ENCODE data around the gene SLMAP. TPM values are rescaled to one million over a fixed set of nuclear protein-coding genes. Genes with fewer than 3 reads are reported as not detected.

The SLMAP gene
- total and polyA plus RNA-seq, 2 of the 13 experiments (the other 11 are each of a cell fraction or from before 2014, with no cell fraction given): 24.0 to 48.3 TPM

DNA sequence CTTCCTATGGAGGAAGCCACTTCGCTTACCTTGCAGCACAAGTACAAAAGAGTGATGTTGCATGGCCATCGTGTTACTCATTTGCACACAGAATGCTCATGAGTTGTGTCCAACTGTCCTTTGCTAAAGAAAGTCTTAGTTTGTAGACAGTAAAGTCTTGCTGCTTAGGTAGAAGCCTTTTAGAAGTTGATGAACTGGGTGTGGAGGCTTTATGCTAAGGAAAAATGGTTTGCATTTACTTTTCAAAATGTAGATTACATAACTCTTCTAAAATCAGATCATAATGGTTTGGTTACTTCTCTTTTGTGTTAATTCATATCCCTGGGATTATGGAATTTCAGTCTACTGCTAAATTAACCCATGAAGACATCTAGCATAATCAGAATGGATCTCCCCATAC is 167.6 kb downstream of the SLMAP start:
- DNase-seq (ENCODE audit: low spot score) (no peak), ATAC-seq (no peak), FAIRE-seq (no peak)
- H3K9ac ChIP-seq (ENCODE audit: insufficient read depth, low read depth, low read length): no peak overlapping the region
- H3K9me3 ChIP-seq (ENCODE audit: low read length): no peaks in the 10 kb centered on the region
- H3K27ac ChIP-seq (ENCODE audit: extremely low read length, insufficient read depth, low read length): no peak overlapping the region
- H3K27me3 ChIP-seq (ENCODE audit: control insufficient read depth in 1 of 2, insufficient read depth in 2 of 2, low read length in 2 of 2): no peaks in the 10 kb centered on the region
- no peak overlapping the region for H3K4me2 ChIP-seq (ENCODE audit: low read depth, low read length)
- no peaks in the 10 kb centered on the region for H4K20me1 ChIP-seq (ENCODE audit: insufficient read depth, low read length)
- ChIA-PET CTCF (ENCODE audit: low intra/inter-chr PET ratio, low total read pairs) (no interaction called here), POLR2A (no interaction called here)
- H3K36me3 ChIP-seq (replicated peaks in 1 of 2; ENCODE audit: control insufficient read depth in 1 of 2, insufficient read depth in 2 of 2, low read length in 2 of 2): peaks cover 8 to 47% of the 10 kb centered on the region in 2 experiments
- intact Hi-C loops (cut with micrococcal nuclease; ENCODE audit: unreplicated experiment): no loop called here
- in situ Hi-C loops (cut with HindIII; ENCODE audit: extremely low pct_ligation_motif_present, low pct_unique_long_range_greater_than_20kb): no loop called here
- no peaks in the 10 kb centered on the region for H3K4me1 ChIP-seq (ENCODE audit: insufficient read depth, low read length)
- TF ChIP-seq ZSCAN29 (CRISPR knock-in tag; conservative IDR thresholded peaks at IDR 0.05): no peak
- TF ChIP-seq, protein P1, sequence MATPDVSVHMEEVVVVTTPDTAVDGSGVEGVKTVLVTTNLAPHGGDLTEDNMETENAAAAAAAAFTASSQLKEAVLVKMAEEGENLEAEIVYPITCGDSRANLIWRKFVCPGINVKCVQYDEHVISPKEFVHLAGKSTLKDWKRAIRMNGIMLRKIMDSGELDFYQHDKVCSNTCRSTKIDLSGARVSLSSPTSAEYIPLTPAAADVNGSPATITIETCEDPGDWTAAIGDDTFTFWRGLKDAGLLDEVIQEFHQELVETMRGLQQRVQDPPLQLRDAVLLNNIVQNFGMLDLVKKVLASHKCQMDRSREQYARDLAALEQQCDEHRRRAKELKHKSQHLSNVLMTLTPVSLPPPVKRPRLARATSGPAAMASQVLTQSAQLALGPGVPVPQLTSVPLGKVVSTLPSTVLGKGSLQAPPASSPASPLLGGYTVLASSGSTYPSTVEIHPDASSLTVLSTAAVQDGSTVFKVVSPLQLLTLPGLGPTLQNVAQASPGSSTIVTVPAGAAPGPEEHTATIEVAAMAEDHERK (CRISPR knock-in tag; IDR thresholded peaks at IDR 0.05; ENCODE audit: low read depth): no peak
- WGBS (ENCODE audit: low lambda C conversion rate): 94% methylated on average over 2 of the region's 2 CpGs
- H3K79me2 ChIP-seq (ENCODE audit: insufficient read depth, low read length): no peaks in the 10 kb centered on the region
- no TSS peak for BruUV-seq (replicated peaks)
- no peak overlapping the region for H3K4me3 ChIP-seq (replicated peaks in 1 of 3; ENCODE audit: insufficient read depth in 1 of 3, low read depth in 2 of 3, low read length in 3 of 3)
- no peak overlapping the region for H2AFZ ChIP-seq (ENCODE audit: low read length)

DNA sequence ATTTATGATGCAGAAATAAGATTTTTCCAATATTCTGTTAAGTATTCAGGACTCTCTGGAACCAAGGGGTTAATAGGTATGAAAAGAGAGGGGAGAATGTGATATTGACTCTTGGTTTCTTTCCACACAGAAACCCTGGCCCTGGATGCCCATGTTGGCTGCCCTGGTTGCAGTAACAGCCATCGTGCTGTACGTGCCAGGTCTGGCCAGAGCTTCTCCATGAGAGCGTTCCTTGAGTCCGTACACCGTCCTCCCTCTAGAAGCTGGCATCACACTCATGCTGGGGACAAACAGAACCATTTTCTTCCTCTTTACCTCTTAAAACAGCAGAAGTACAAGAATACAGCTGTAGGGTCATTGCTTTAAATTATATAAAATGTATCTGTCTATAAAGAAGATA is 171.1 kb downstream of the SLMAP start:
- no peak overlapping the region for H3K27ac ChIP-seq (ENCODE audit: extremely low read length, insufficient read depth, low read length)
- H3K9ac ChIP-seq (ENCODE audit: insufficient read depth, low read depth, low read length): no peak overlapping the region
- CTCF ChIA-PET (ENCODE audit: low intra/inter-chr PET ratio, low total read pairs): no interaction called here
- H3K4me3 ChIP-seq (replicated peaks in 1 of 3; ENCODE audit: insufficient read depth in 1 of 3, low read depth in 2 of 3, low read length in 3 of 3): no peak overlapping the region
- POLR2A ChIA-PET: no interaction called here
- DNase-seq (ENCODE audit: low spot score) (no peak), FAIRE-seq (no peak), ATAC-seq (no peak)
- in situ Hi-C loops (cut with HindIII; ENCODE audit: extremely low pct_ligation_motif_present, low pct_unique_long_range_greater_than_20kb): no loop called here
- BruUV-seq (replicated peaks): no TSS peak
- H3K36me3 ChIP-seq (replicated peaks in 1 of 2; ENCODE audit: control insufficient read depth in 1 of 2, insufficient read depth in 2 of 2, low read length in 2 of 2): peaks cover 9 to 36% of the 10 kb centered on the region in 2 experiments
- H3K27me3 ChIP-seq (ENCODE audit: control insufficient read depth in 1 of 2, insufficient read depth in 2 of 2, low read length in 2 of 2): no peaks in the 10 kb centered on the region
- intact Hi-C loops (cut with micrococcal nuclease; ENCODE audit: unreplicated experiment): no loop called here
- no peak for TF ChIP-seq PAF1 (CRISPR knock-in tag; IDR thresholded peaks at IDR 0.05)
- no peak for TF ChIP-seq ZNF282 (IDR thresholded peaks at IDR 0.05; ENCODE audit: partially characterized antibody)
- no peak for TF ChIP-seq NFKBIZ (CRISPR knock-in tag; IDR thresholded peaks at IDR 0.05)
- TF ChIP-seq, protein P2, sequence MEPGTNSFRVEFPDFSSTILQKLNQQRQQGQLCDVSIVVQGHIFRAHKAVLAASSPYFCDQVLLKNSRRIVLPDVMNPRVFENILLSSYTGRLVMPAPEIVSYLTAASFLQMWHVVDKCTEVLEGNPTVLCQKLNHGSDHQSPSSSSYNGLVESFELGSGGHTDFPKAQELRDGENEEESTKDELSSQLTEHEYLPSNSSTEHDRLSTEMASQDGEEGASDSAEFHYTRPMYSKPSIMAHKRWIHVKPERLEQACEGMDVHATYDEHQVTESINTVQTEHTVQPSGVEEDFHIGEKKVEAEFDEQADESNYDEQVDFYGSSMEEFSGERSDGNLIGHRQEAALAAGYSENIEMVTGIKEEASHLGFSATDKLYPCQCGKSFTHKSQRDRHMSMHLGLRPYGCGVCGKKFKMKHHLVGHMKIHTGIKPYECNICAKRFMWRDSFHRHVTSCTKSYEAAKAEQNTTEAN (CRISPR knock-in tag; conservative IDR thresholded peaks at IDR 0.05): no peak
- no peak for TF ChIP-seq NCOA2 (CRISPR knock-in tag; IDR thresholded peaks at IDR 0.05)
- no peaks in the 10 kb centered on the region for H3K79me2 ChIP-seq (ENCODE audit: insufficient read depth, low read length)
- H3K4me1 ChIP-seq (ENCODE audit: insufficient read depth, low read length): no peaks in the 10 kb centered on the region
- no peak overlapping the region for H3K4me2 ChIP-seq (ENCODE audit: low read depth, low read length)
- no peaks in the 10 kb centered on the region for H3K9me3 ChIP-seq (ENCODE audit: low read length)
- WGBS (ENCODE audit: low lambda C conversion rate): 100% methylated on average over 5 of the region's 5 CpGs
- H2AFZ ChIP-seq (ENCODE audit: low read length): no peak overlapping the region
- H4K20me1 ChIP-seq (ENCODE audit: insufficient read depth, low read length): no peaks in the 10 kb centered on the region
